GM12878 (cell line): ENCODE measurements around the gene DOCK1. TPM values are rescaled to one million over a fixed set of nuclear protein-coding genes. Genes with fewer than 3 reads are reported as not detected.

Experiments used
- ATAC-seq: fragments of 200-7000 bp; cut with Tn5 transposase; 3 replicates; pipeline ENCODE4 v1.9.1; 2020; ENCODE audit warnings: mild to moderate bottlenecking, moderate library complexity
- BruUV-seq: library from RNA; stranded (reverse); fragments of 400-500 nt; replicated peaks from 2 replicates; lab custom pipeline; 2021; lab: Mats Ljungman, UMichigan
- CTCF ChIA-PET: fragments of 300-600 bp; sonication (Branson Sonifier 250); formaldehyde crosslinking; extraction: SDS; loops from one replicate; lab custom pipeline; 2021; ENCODE audit warnings: inconsistent platforms; lab: Yijun Ruan, JAX
- POLR2A ChIA-PET: fragments of 350-600 bp; formaldehyde crosslinking; extraction: SDS; loops from one replicate; lab custom pipeline; 2021; ENCODE audit warnings: inconsistent platforms; lab: Charles Lee
- RAD21 ChIA-PET: fragments of 300-600 bp; sonication (Branson Sonifier 250); formaldehyde crosslinking; loops from one replicate; lab custom pipeline; 2023; ENCODE audit warnings: antibody characterized with exemption; ENCODE audit not compliant: unreplicated experiment; lab: Charles Lee
- SMC1A ChIA-PET: fragments of 300-600 bp; sonication (Branson Sonifier 250); formaldehyde crosslinking; loops from one replicate; lab custom pipeline; 2023; ENCODE audit not compliant: unreplicated experiment, uncharacterized antibody; lab: Charles Lee
- DNase-seq: peaks from one replicate; pipeline ENCODE4 v3.0.0-alpha.2; 2011; ENCODE audit warnings: low read depth, low spot score
- FAIRE-seq: peaks from 3 replicates; lab custom pipeline; 2011; peaks lifted over from hg19 to GRCh38; lab: Jason Lieb, UNC
- H2AFZ ChIP-seq: 2 replicates; pipeline ENCODE4 v1.6.0; 2011; ENCODE audit warnings: low read depth, low read length, control low read depth; ENCODE audit not compliant: control insufficient read depth
- H3K27ac ChIP-seq: 2 replicates; pipeline ENCODE4 v1.5.1; 2011; ENCODE audit warnings: control low read depth; ENCODE audit not compliant: control insufficient read depth, insufficient read depth
- H3K27me3 ChIP-seq, 2 experiments: replicated peaks in 1 of 2; 2 replicates each; pipeline versions ENCODE4 v1.6.0 to v1.6.1; 2011; ENCODE audit warnings: low read length in 1 of 2; ENCODE audit not compliant: control insufficient read depth in 2 of 2, insufficient read depth in 2 of 2
- H3K36me3 ChIP-seq, 2 experiments: 2 replicates each; pipeline ENCODE4 v1.5.1; 2011; ENCODE audit warnings: low read length in 1 of 2; ENCODE audit not compliant: control insufficient read depth in 2 of 2, insufficient read depth in 2 of 2
- H3K4me1 ChIP-seq: 2 replicates; pipeline ENCODE4 v1.6.1; 2011; ENCODE audit warnings: mild to moderate bottlenecking, low read length, moderate library complexity, mixed read lengths; ENCODE audit not compliant: control insufficient read depth, insufficient read depth
- H3K4me2 ChIP-seq: 2 replicates; pipeline ENCODE4 v1.6.0; 2011; ENCODE audit warnings: control low read depth; ENCODE audit not compliant: control insufficient read depth, insufficient read depth
- H3K4me3 ChIP-seq: fragments of 200-600 bp; sonication (generic); 2 replicates; pipeline ENCODE4 v1.5.1; 2016
- H3K79me2 ChIP-seq: 2 replicates; pipeline ENCODE4 v1.6.0; 2011; ENCODE audit warnings: low read length; ENCODE audit not compliant: control insufficient read depth, insufficient read depth
- H3K9ac ChIP-seq: 2 replicates; pipeline ENCODE4 v1.8.0; 2011; ENCODE audit warnings: low read length, control low read depth, mixed read lengths; ENCODE audit not compliant: control insufficient read depth, insufficient read depth
- H3K9me3 ChIP-seq: replicated peaks from 3 replicates; pipeline ENCODE4 v1.5.1; 2011; ENCODE audit warnings: mild to moderate bottlenecking, low read length; ENCODE audit not compliant: control insufficient read depth, insufficient read depth
- H4K20me1 ChIP-seq: 2 replicates; pipeline ENCODE4 v1.6.0; 2011; ENCODE audit not compliant: control insufficient read depth, insufficient read depth
- ATF7 ChIP-seq: fragments of 450-650 bp; IDR thresholded peaks from 2 replicates; pipeline ENCODE4 v1.6.1; 2016; ENCODE audit warnings: low read depth, mild to moderate bottlenecking
- BMI1 ChIP-seq: fragments of 450-650 bp; IDR thresholded peaks from 2 replicates; pipeline ENCODE4 v1.6.1; 2016; ENCODE audit warnings: mild to moderate bottlenecking, moderate library complexity, borderline replicate concordance
- ELK1 ChIP-seq: IDR thresholded peaks from 2 replicates; pipeline ENCODE4 v1.6.1; 2012; ENCODE audit warnings: low read depth, low read length, improper control_type of control experiment
- ETV6 ChIP-seq, 2 experiments: fragments of 450-650 bp in 1 of 2; IDR thresholded peaks in 1 of 2; conservative IDR thresholded peaks in 1 of 2; 2 replicates each; pipeline ENCODE4 v1.6.1; 2014; ENCODE audit warnings: antibody characterized with exemption in 1 of 2, borderline replicate concordance in 1 of 2, low read depth in 1 of 2, mild to moderate bottlenecking in 1 of 2, moderate library complexity in 1 of 2
- MEF2B ChIP-seq: fragments of 450-650 bp; IDR thresholded peaks from 2 replicates; pipeline ENCODE4 v1.6.1; 2018; ENCODE audit warnings: mild to moderate bottlenecking, moderate library complexity; ENCODE audit not compliant: partially characterized antibody, poor library complexity, severe bottlenecking
- MLLT1 ChIP-seq: fragments of 450-650 bp; IDR thresholded peaks from 2 replicates; pipeline ENCODE4 v1.6.1; 2016; ENCODE audit warnings: mild to moderate bottlenecking
- MTA2 ChIP-seq: fragments of 450-650 bp; IDR thresholded peaks from 2 replicates; pipeline ENCODE4 v1.6.1; 2016; ENCODE audit warnings: low read depth, mild to moderate bottlenecking, moderate library complexity
- POLR2A ChIP-seq: IDR thresholded peaks from 2 replicates; pipeline ENCODE4 v1.6.1; 2011; ENCODE audit warnings: low read depth, mild to moderate bottlenecking, low read length
- RELA ChIP-seq: fragments of 450-650 bp; IDR thresholded peaks from 2 replicates; pipeline ENCODE4 v1.8.0; 2014; ENCODE audit warnings: borderline replicate concordance; ENCODE audit not compliant: partially characterized antibody
- USF1 ChIP-seq: IDR thresholded peaks from 2 replicates; pipeline ENCODE4 v1.6.1; 2011; ENCODE audit warnings: borderline replicate concordance, low read depth, mild to moderate bottlenecking, moderate library complexity, mixed read lengths, low read length; ENCODE audit not compliant: insufficient read depth; ENCODE audit errors: extremely low read length
- WRNIP1 ChIP-seq: IDR thresholded peaks from 2 replicates; pipeline ENCODE4 v1.6.1; 2011; ENCODE audit warnings: low read depth, low read length, improper control_type of control experiment, borderline replicate concordance
- ZNF592 ChIP-seq: fragments of 450-650 bp; IDR thresholded peaks from 2 replicates; pipeline ENCODE4 v1.6.1; 2017; ENCODE audit warnings: mild to moderate bottlenecking, moderate library complexity
- ZZZ3 ChIP-seq: IDR thresholded peaks from 2 replicates; pipeline ENCODE4 v1.6.1; 2011; ENCODE audit warnings: low read depth; ENCODE audit not compliant: control insufficient read depth, insufficient read length
- WGBS: methylation state at CpG from one replicate; pipeline ENCODE4 v1.1.6; 2016; ENCODE audit warnings: low lambda C conversion rate; ENCODE audit not compliant: insufficient replicate concordance, insufficient coverage; ENCODE audit errors: missing lambda C conversion rate; 5-methylcytosine and 5-hydroxymethylcytosine counted together
- in situ Hi-C: fragments of 300-500 bp; cut with MboI; formaldehyde crosslinking; loops from 9 replicates; pipeline ENCODE4 v1.14.3; 2018; ENCODE audit warnings: mixed read lengths
- intact Hi-C: fragments of 100-400 bp; cut with micrococcal nuclease; formaldehyde crosslinking; loops from one replicate; pipeline ENCODE4 v1.14.2; 2022; ENCODE audit not compliant: unreplicated experiment
- polyA plus RNA-seq, 11 experiments: library from polyadenylated mRNA; depleted of rRNA in 4 of 11; unstranded in 6 of 11; stranded (reverse) in 5 of 11; fragments of >200 nt; fragmentation: Nextera tagmentation in 4 of 11; fragmentation: Illumina TruSeq in 1 of 11; extraction: Ambion mirVana in 4 of 11; extraction: Trizol in 1 of 11; gene quantifications; 1 replicate in 1 of 11; 2 replicates in 10 of 11; pipeline versions ENCODE4 v1.2.1 to v1.2.3, GENCODE V29; 2011 to 2016; ENCODE audit warnings: inconsistent platforms in 2 of 11, missing spikeins in 2 of 11, low read depth in 1 of 11
- total RNA-seq, 4 experiments: library from RNA; depleted of rRNA in 3 of 4; stranded (reverse); fragments of >200 nt in 3 of 4; fragmentation: Illumina TruSeq in 1 of 4; extraction: Trizol in 1 of 4; gene quantifications; 2 replicates each; pipeline versions ENCODE4 v1.2.1 to v1.2.3, GENCODE V29; 2013 to 2021

Gene DOCK1
- total and polyA plus RNA-seq, 10 of the 15 experiments (the other 5 are each of a cell fraction or from before 2014, with no cell fraction given), result 0.05 to 0.18 TPM; not detected in 8

- TF ChIP-seq MLLT1, result no peak
- TF ChIP-seq ELK1, result no peak
- TF ChIP-seq POLR2A, result no peak
- TF ChIP-seq ATF7, result no peak
- no peak for TF ChIP-seq MEF2B
- no peak for TF ChIP-seq ZNF592
These were observed 538.9 kb downstream of the DOCK1 start (continued) for GRCh38 chr10:127444155-127444554.

- BruUV-seq, result no TSS peak
- no peak for ATAC-seq
- ChIA-PET SMC1A (no interaction called here), CTCF (no interaction called here), POLR2A (no interaction called here), RAD21 (no interaction called here)
- H2AFZ ChIP-seq, result no peak overlapping the region
- H3K36me3 ChIP-seq, result no peaks in the 10 kb centered on the region
- in situ Hi-C loops (no loop called here), intact Hi-C loops (no loop called here)
- H3K9me3 ChIP-seq, result no peaks in the 10 kb centered on the region
- no peaks in the 10 kb centered on the region for H3K79me2 ChIP-seq
- 37% methylated on average over 17 of the region's 17 CpGs for WGBS
- H4K20me1 ChIP-seq, result no peaks in the 10 kb centered on the region
- no peak for FAIRE-seq
- H3K4me1 ChIP-seq, result no peaks in the 10 kb centered on the region
- no peak overlapping the region for H3K9ac ChIP-seq
- H3K27me3 ChIP-seq, result no peaks in the 10 kb centered on the region
- no peak for DNase-seq
- H3K27ac ChIP-seq, result no peak overlapping the region
- H3K4me2 ChIP-seq, result no peak overlapping the region
- H3K4me3 ChIP-seq, result no peak overlapping the region
- no peak for TF ChIP-seq POLR2A
- TF ChIP-seq ZZZ3, result no peak
- TF ChIP-seq MLLT1, result no peak
- TF ChIP-seq WRNIP1, result no peak
- no peak for TF ChIP-seq RELA
- TF ChIP-seq ETV6 (conservative IDR thresholded peaks at IDR 0.05 in 1 of 2, IDR thresholded peaks at IDR 0.05 in 1 of 2; ENCODE audit: borderline replicate concordance in 1 of 2, low read depth in 1 of 2), result no peak
- no peak for TF ChIP-seq BMI1
- no peak for TF ChIP-seq USF1
- TF ChIP-seq MTA2, result no peak
These were observed 542.0 kb downstream of the DOCK1 start for GRCh38 chr10:127447197-127447596.
